T-cell (primary cell): ENCODE measurements around the gene EXT2. TPM values are rescaled to one million over a fixed set of nuclear protein-coding genes. Genes with fewer than 3 reads are reported as not detected.

ENCODE experiments used
- ATAC-seq, 4 experiments: fragments of 200-7000 bp in 3 of 4; fragments of 150-1000 bp in 1 of 4; cut with Tn5 transposase; replicated peaks in 1 of 4; 1 replicate in 3 of 4; 2 replicates in 1 of 4; pipeline ENCODE4 v1.10.0; 2021; ENCODE audit warnings: moderate library complexity in 3 of 4, mild to moderate bottlenecking in 2 of 4, moderate number of reproducible peaks in 1 of 4
- CTCF ChIA-PET, 2 donors: fragments of 300-600 bp; sonication (Branson Sonifier 250); formaldehyde crosslinking; loops; one replicate each; lab custom pipeline; 2022; ENCODE audit warnings: antibody characterized with exemption in 2 of 2; lab: Charles Lee
- POLR2A ChIA-PET, 2 donors: fragments of 300-600 bp; sonication (Branson Sonifier 250); formaldehyde crosslinking; loops; one replicate each; lab custom pipeline; 2022; ENCODE audit warnings: antibody characterized with exemption in 2 of 2; lab: Charles Lee
- DNase-seq, 35 experiments: peaks; one replicate each; pipeline versions ENCODE4 v3.0.0 to v3.0.0-alpha.2; 2013 to 2023
- H3K27ac ChIP-seq: one replicate; pipeline ENCODE4 v1.5.1; 2013; ENCODE audit warnings: low read length
- H3K27me3 ChIP-seq, 2 experiments: replicated peaks in 1 of 2; 1 replicate in 1 of 2; 2 replicates in 1 of 2; pipeline versions ENCODE4 v1.6.1 to v1.7.0; 2013; ENCODE audit warnings: low read length in 1 of 2, mixed read lengths in 1 of 2; ENCODE audit not compliant: control insufficient read depth in 2 of 2, insufficient read depth in 2 of 2; ENCODE audit errors: extremely low read depth in 1 of 2
- H3K36me3 ChIP-seq, 2 donors: 1 replicate in 1 of 2; 2 replicates in 1 of 2; pipeline versions ENCODE4 v1.6.1 to v1.7.0; 2013; ENCODE audit warnings: low read length in 1 of 2; ENCODE audit not compliant: control insufficient read depth in 2 of 2, insufficient read depth in 1 of 2; ENCODE audit errors: extremely low read depth in 1 of 2
- H3K4me1 ChIP-seq, 2 experiments: 1 replicate in 1 of 2; 2 replicates in 1 of 2; pipeline versions ENCODE4 v1.6.1 to v1.7.0; 2013; ENCODE audit warnings: low read length in 2 of 2, mixed read lengths in 1 of 2; ENCODE audit not compliant: insufficient read depth in 2 of 2, control insufficient read depth in 1 of 2; ENCODE audit errors: extremely low read depth in 1 of 2
- H3K4me3 ChIP-seq, 2 donors: 1 replicate in 1 of 2; 2 replicates in 1 of 2; pipeline versions ENCODE4 v1.5.1 to v1.7.0; 2013; ENCODE audit warnings: mild to moderate bottlenecking in 2 of 2, low read length in 1 of 2, moderate library complexity in 1 of 2; ENCODE audit not compliant: control insufficient read depth in 1 of 2; ENCODE audit errors: extremely low read depth in 1 of 2
- H3K9me3 ChIP-seq: 2 replicates; pipeline ENCODE4 v1.7.0; 2013
- H3K27ac Mint-ChIP-seq, 2 donors: one replicate each; pipeline ENCODE4 v1.8.0; 2020 to 2021; ENCODE audit warnings: mild to moderate bottlenecking in 2 of 2, mixed read lengths in 2 of 2
- H3K27me3 Mint-ChIP-seq, 2 donors: one replicate each; pipeline ENCODE4 v1.8.0; 2021 to 2022; ENCODE audit warnings: mixed read lengths in 2 of 2
- H3K36me3 Mint-ChIP-seq: one replicate; pipeline ENCODE4 v1.8.0; 2021; ENCODE audit warnings: mixed read lengths
- H3K4me1 Mint-ChIP-seq, 3 donors: one replicate each; pipeline ENCODE4 v1.8.0; 2020 to 2022; ENCODE audit warnings: mixed read lengths in 3 of 3, mild to moderate bottlenecking in 1 of 3
- H3K4me3 Mint-ChIP-seq, 3 donors: one replicate each; pipeline ENCODE4 v1.8.0; 2020 to 2022; ENCODE audit warnings: mild to moderate bottlenecking in 3 of 3, mixed read lengths in 3 of 3, moderate library complexity in 3 of 3
- H3K9me3 Mint-ChIP-seq, 3 donors: one replicate each; pipeline ENCODE4 v1.8.0; 2020 to 2022; ENCODE audit warnings: mixed read lengths in 3 of 3
- WGBS: methylation state at CpG from one replicate; pipeline ENCODE4 v1.1.5; 2013; ENCODE audit warnings: missing lambda C conversion rate; ENCODE audit not compliant: insufficient coverage; 5-methylcytosine and 5-hydroxymethylcytosine counted together
- total RNA-seq, 35 experiments: library from RNA in 6 of 35; stranded (reverse) in 6 of 35; fragments of 120-200 nt in 1 of 35; gene quantifications; one replicate each; pipeline versions ENCODE4 v1.2.1 to v1.2.4 and lab custom pipeline; 2013 to 2026

The EXT2 gene
- total RNA-seq, 5 donors from 2014 or later (not counting 1 experiment from before 2014, with no cell fraction given) = 24.8 to 30.5 (median 26.6) TPM

DNA sequence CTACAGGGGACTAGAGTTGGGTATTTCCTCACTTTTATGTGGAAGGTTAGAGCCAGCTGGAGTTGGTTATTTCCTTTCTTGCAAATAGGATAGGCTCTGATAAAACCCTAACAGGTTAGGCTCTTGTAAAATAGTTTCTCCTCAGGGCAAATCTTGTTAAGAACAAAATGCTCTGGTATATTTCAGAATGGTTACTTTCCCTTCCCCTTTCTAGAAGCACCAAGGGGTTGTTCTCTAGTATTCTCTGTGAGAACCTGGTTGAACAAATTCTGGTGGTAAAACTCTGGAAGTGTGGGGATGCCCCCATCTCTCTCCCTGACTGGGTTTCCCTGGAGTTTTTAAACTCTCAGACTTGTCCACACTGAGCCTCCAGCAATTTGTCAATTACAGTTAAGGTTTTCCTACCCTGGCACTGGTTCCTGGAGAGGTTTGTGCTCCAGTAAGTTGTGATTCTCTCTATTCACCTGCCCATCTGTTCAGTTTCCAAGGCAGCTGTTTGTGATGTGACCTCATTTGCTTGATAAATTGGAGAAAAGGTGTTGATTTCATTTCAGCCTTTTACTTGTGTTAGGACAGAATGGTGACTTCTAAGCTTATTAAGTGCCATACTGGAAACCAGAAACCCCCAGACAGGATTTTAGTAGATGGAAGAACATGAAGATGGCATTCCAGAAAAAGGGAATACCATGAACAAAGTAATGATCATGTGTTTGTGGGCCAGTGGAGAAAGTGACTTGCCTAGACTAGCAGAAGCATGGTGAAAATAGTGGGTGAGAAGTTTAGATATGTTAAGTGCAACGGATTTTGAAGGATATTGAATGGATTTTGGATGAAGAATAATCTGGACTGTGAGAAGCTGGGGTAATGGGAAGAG is 64.6 kb downstream of the EXT2 start:
- no peak overlapping the region for H3K27ac ChIP-seq
- DNase-seq = no peak
- H3K9me3 ChIP-seq = no peaks in the 10 kb centered on the region
- no peak overlapping the region for H3K4me3 ChIP-seq
- H3K36me3 ChIP-seq = peaks cover 5 to 11% of the 10 kb centered on the region in 2 donors
- no peaks in the 10 kb centered on the region for H3K4me1 ChIP-seq
- Mint-ChIP-seq H3K27ac (no peak overlapping the region), H3K36me3 (peaks cover 55% of the 10 kb centered on the region), H3K4me3 (no peak overlapping the region), H3K4me1 (peaks cover 10 to 41% (median 17%) of the 10 kb centered on the region in 3 donors), H3K9me3 (peaks cover 0 to 4% (median 0%) of the 10 kb centered on the region in 3 donors), H3K27me3 (no peaks in the 10 kb centered on the region)
- ChIA-PET POLR2A (no interaction called here), CTCF (no interaction called here)
- no peaks in the 10 kb centered on the region for H3K27me3 ChIP-seq
- WGBS = no CpG with 5 or more reads among the region's 1 CpG
- ATAC-seq = no peak

DNA sequence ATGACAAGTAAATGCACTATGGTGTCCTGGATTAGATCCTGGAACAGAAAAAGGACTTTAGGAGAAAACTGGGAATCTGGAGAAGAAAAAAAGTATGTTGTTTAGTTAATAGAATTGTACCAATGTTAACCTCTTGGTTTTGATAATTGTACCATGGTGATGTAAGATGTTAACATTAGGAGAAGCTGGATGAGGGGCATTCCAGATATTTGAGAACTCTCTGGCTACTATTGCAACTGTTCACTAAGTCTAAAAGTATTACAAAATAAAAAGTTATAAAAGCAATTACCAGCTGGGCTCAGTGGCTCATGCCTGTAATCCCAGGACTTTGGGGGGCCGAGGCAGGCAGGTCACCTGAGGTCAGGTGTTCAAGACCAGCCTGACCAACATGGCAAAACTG is 66.5 kb downstream of the EXT2 start:
- peaks cover 6 to 28% (median 15%) of the 10 kb centered on the region in 3 donors for H3K4me1 Mint-ChIP-seq
- Histone ChIP-seq H3K27ac (no peak overlapping the region), H3K9me3 (no peaks in the 10 kb centered on the region), H3K27me3 (no peaks in the 10 kb centered on the region), H3K4me1 (no peaks in the 10 kb centered on the region), H3K4me3 (no peak overlapping the region), H3K36me3 (peaks cover 3 to 7% of the 10 kb centered on the region in 2 donors)
- H3K36me3 Mint-ChIP-seq = peaks cover 40% of the 10 kb centered on the region
- ChIA-PET POLR2A (no interaction called here), CTCF (no interaction called here)
- no peaks in the 10 kb centered on the region for H3K9me3 Mint-ChIP-seq
- ATAC-seq = no peak
- DNase-seq = no peak
- H3K27ac Mint-ChIP-seq = no peak overlapping the region
- no peak overlapping the region for H3K4me3 Mint-ChIP-seq
- 100% methylated on average over 1 of the region's 1 CpG for WGBS
- no peaks in the 10 kb centered on the region for H3K27me3 Mint-ChIP-seq

DNA sequence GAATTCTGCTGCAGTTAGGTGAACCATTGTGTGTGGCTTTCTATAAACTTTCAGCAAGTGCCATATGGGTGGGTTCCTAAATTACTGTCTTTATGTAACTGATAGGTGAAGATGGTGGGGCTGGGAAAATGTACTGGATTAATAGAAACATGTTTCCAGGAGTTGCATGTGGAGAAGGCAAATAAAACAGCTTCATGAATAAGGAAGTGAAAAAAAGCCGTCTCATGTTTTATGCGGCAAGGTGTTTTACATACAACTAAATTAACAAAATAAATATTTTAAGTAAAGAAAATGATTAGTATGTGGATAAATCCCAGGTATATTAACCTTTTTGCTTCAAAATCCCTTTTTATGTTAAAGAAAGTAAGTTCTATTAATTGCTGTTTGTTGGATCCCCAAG is 67.2 kb downstream of the EXT2 start:
- Mint-ChIP-seq H3K9me3 (no peaks in the 10 kb centered on the region), H3K27ac (no peak overlapping the region), H3K36me3 (peaks cover 33% of the 10 kb centered on the region), H3K4me3 (no peak overlapping the region), H3K4me1 (peaks cover 6 to 25% (median 15%) of the 10 kb centered on the region in 3 donors), H3K27me3 (no peaks in the 10 kb centered on the region)
- Histone ChIP-seq H3K36me3 (peaks cover 0 to 2% of the 10 kb centered on the region in 2 donors), H3K4me1 (no peaks in the 10 kb centered on the region), H3K9me3 (no peaks in the 10 kb centered on the region), H3K27ac (no peak overlapping the region), H3K4me3 (no peak overlapping the region), H3K27me3 (no peaks in the 10 kb centered on the region)
- CTCF ChIA-PET = interaction anchor here in 1 of 2 donors (0.7 kb wide), 1 partner anchor 88 kb away, joined by 3 read pairs; no protein-coding TSS in a partner anchor
- POLR2A ChIA-PET = no interaction called here
- WGBS = no CpG with 5 or more reads among the region's 2 CpGs
- ATAC-seq (no peak), DNase-seq (no peak)

DNA sequence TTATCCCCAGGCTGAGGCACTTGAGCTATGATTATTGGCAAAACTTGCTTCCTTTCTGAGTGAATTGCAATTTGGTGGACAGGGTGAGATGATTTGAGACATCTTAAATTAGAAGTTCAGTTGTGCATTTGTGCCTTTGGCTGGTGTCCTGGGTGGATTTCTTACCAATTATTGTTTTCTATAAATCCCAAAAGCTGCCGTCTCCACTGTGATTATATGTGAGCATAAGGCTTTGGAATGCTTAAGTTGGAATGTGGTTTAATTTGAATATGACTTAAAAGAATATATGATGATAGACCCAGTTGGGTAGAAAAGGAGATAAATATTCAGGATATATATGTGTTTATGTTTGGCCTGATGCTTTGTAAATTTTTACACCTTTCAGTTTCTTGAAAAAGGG is 70.0 kb downstream of the EXT2 start:
- Histone ChIP-seq H3K9me3 (no peaks in the 10 kb centered on the region), H3K36me3 (no peaks in the 10 kb centered on the region), H3K27ac (no peak overlapping the region), H3K4me1 (no peaks in the 10 kb centered on the region), H3K27me3 (no peaks in the 10 kb centered on the region), H3K4me3 (no peak overlapping the region)
- no peak overlapping the region for H3K4me3 Mint-ChIP-seq
- WGBS = no CpG with 5 or more reads among the region's 1 CpG
- CTCF ChIA-PET = no interaction called here
- H3K27me3 Mint-ChIP-seq = no peaks in the 10 kb centered on the region
- H3K27ac Mint-ChIP-seq = no peak overlapping the region
- ATAC-seq = no peak
- POLR2A ChIA-PET = no interaction called here
- H3K4me1 Mint-ChIP-seq = peaks cover 0 to 9% (median 2%) of the 10 kb centered on the region in 3 donors
- H3K36me3 Mint-ChIP-seq = peaks cover 13% of the 10 kb centered on the region
- no peaks in the 10 kb centered on the region for H3K9me3 Mint-ChIP-seq
- DNase-seq = no peak

DNA sequence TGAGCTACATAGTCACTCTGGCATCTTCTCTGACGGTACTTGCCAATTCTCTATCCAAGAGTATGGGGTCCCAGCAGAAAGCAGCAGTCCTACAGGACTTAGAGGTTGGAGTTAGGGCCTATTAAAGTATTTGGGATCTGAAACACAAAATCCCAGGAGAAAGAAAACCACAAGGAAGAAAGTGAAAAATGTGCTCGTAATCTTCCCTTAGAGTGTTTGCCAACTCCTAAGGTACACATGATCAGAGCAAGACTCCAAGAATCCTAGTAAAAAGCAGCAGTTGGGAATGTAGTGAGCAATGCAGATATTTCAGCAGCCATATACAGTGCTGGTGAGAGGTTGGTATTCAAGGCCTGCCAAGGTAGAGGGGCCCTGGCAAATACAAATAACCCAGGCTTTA is 71.6 kb downstream of the EXT2 start:
- CTCF ChIA-PET = no interaction called here
- Mint-ChIP-seq H3K27me3 (no peaks in the 10 kb centered on the region), H3K9me3 (no peaks in the 10 kb centered on the region), H3K4me3 (no peak overlapping the region), H3K27ac (no peak overlapping the region), H3K4me1 (peaks cover 0 to 2% (median 0%) of the 10 kb centered on the region in 3 donors), H3K36me3 (peaks cover 22% of the 10 kb centered on the region)
- Histone ChIP-seq H3K9me3 (no peaks in the 10 kb centered on the region), H3K4me1 (no peaks in the 10 kb centered on the region), H3K36me3 (peaks cover 0 to 3% of the 10 kb centered on the region in 2 donors), H3K4me3 (no peak overlapping the region), H3K27me3 (no peaks in the 10 kb centered on the region), H3K27ac (no peak overlapping the region)
- ATAC-seq = no peak
- DNase-seq = no peak
- WGBS = no CpG with 5 or more reads among the region's 2 CpGs
- POLR2A ChIA-PET = no interaction called here

DNA sequence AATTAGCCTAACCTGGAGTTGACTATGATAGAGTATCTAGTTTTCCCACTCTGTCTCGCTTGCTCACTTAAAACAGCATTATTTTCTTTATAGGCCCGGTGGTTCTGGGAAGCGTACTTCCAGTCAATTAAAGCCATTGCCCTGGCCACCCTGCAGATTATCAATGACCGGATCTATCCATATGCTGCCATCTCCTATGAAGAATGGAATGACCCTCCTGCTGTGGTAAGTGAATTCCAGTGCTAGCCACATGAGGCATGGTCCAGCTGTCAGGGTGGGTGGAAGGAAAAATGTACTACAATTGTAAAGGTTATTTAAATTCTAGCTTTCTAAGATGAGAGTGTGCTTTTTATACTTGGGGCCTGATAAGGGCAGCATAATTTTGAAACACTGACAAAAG is 76.0 kb downstream of the EXT2 start:
- WGBS = 89% methylated on average over 3 of the region's 4 CpGs

More for the DNA sequence above, 76.0 kb downstream of the EXT2 start:
- H3K27ac ChIP-seq = no peak overlapping the region
- no peak overlapping the region for H3K4me3 Mint-ChIP-seq
- POLR2A ChIA-PET = no interaction called here
- no peak for DNase-seq
- no peak for ATAC-seq
- peaks cover 2 to 11% (median 3%) of the 10 kb centered on the region in 3 donors for H3K4me1 Mint-ChIP-seq
- H3K4me3 ChIP-seq = no peak overlapping the region
- H3K27me3 ChIP-seq = no peaks in the 10 kb centered on the region
- no peaks in the 10 kb centered on the region for H3K4me1 ChIP-seq
- peaks cover 37% of the 10 kb centered on the region for H3K36me3 Mint-ChIP-seq
- H3K9me3 Mint-ChIP-seq = no peaks in the 10 kb centered on the region
- H3K9me3 ChIP-seq = no peaks in the 10 kb centered on the region
- CTCF ChIA-PET = no interaction called here
- peaks cover 0 to 8% of the 10 kb centered on the region in 2 donors for H3K36me3 ChIP-seq
- no peaks in the 10 kb centered on the region for H3K27me3 Mint-ChIP-seq
- H3K27ac Mint-ChIP-seq = no peak overlapping the region
